HG03175 (cell line): ENCODE measurements around the gene CHST6.
"Not testable (repeated sequence)": the region's sequence is repeated elsewhere in the genome, so short reads cannot be mapped to it uniquely, and the experiment has no call there.

Experiments used
- ATAC-seq: cut with Tn5 transposase; IDR thresholded peaks from one replicate; pipeline ENCODE4 v1.9.1; 2021; ENCODE audit warnings: mild to moderate bottlenecking, moderate library complexity; ENCODE audit not compliant: unreplicated experiment

Gene CHST6

GRCh38 chr16:75477680-75478473, 17.4 kb downstream of the CHST6 start:
- ATAC-seq = no peak

- no peak for ATAC-seq
Measured at GRCh38 chr16:75476817-75477216, 18.4 kb downstream of the CHST6 start.

- ATAC-seq = no peak
Measured at GRCh38 chr16:75475420-75475847, 19.8 kb downstream of the CHST6 start.

DNA sequence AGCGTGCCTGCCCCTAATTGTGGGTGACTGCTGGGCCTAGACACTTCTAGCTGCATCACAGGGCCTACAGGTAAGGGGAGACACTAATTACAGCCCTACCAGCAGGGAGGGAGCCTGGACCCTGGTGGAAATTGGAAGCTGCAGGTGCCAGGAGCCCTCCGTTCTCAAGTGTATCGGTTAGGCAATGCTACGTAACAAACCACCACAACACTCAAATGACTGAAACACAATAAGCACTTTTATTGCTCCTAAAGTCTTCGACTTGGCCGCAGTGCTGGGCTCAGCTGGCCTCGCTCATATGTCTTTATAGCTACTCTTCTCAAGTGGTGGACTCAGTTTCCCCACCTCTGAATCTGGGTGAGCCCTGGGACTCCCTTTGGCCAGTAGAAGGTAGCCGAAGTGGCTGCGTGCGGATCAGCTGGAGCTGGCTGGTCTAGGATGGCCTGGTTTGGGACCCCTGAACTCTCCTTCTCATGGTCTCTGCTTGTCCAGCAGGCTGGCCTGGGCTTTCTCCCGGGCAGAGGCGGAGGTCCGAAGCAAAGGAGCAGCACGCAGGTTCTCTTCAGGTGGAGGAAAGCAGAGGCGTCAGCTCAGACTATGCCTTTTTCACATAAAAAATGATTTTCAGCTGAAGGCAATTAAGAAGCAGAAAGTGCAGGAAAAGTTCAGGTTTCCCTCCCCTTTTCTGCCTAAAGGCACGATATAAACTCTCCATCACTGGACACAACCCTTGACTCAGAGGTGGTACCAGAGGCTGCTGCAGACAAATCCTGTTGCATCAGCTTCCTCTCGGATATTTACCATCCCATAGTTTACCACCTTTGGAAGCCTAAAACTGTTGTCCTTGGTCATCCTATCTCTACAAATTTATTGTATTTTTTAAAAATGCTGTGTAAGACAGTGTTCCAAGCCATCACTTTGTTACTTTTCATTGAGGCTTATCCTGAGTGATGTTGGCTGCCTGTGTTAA, 22.0 kb downstream of the CHST6 start:
- ATAC-seq = no peak

DNA sequence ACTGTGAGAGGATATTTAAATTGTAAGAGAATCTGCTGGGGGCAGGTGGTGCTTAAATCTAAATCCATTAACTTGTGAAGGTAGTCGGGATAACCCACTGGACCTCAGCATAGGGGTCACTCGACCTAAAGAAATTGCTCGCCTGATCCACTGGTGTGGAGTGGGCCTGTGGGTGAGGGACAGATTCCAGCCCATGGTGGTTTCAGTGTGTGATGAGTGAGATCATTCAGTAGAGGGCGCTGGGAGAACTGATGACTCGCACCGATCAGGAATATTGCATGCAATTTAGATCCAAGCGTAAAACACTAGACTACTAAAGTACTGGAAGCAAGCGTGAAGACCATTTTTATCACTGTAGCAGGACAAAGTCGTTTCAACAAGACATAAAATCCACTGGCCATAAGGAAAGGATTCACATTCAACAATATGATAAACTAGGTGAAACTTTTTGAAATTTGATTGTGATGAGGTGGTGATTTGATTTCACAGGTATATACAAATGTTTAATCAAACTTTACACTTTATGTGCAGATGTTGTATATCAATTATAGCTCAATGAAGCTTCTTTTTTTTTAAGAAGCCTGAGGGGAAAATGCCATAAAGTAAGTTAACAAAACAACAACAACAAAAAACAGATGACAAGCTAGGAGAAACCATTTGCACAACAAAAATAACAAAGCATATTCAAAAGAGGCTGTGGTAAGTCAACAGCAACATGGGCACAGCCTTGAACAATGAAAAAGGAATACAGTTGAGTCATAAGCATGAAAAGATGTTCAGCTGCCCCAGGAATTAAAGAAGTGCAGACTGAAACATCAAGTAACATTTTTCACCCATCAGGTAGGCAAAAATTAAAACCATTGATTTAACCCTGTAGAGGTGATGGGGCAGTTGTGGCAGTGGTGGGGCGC, 23.3 kb downstream of the CHST6 start:
- ATAC-seq = peak; percentile 79

GRCh38 chr16:75466760-75467159, 28.5 kb downstream of the CHST6 start:
- no peak for ATAC-seq

DNA sequence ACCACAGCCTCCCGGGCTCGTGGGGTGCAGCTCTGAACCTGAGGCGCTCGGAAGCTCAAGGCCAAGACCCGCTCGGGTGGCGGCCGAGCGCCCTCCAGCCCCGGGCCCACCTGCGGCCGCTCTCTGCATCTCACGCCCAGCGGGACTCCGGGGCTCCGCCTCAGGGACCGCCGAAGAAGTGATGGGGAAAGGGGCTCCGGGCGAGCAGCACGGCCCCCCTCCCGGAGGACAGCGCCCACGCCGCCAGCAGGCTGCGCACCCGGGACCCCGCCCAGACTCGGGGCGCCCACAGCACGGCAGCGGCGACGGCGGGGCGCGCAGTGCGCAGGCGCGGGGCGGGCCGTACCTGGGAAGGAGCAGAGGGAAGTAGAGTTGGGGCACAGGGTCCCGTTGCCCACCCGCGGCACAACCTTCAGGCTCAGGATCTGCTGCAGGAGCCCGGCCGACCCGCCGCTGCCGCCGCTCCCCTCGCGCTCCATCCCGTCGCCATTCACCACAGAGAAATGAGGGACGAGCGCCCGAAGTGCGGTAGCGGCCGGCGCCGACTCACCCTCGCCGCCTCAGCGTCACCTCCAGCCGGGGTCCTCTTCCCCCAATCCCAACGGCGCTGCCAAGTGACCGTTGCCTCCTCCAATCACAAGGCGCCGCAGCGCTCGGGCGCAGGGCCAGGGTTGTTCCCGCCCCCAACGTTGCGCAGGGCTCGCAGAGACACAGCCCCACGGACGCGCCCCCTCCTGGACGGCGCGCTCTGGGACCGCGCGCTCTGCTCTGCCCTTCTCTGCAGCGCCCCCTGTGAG, 30.9 kb downstream of the CHST6 start, which contains the start of gene TMEM170A:
Gene TMEM170A, minus strand, starts transcription at position 568 of the 797 bp plus-strand sequence. Its CDS starts 89 bp downstream, at position 479.
- ATAC-seq = peak; percentile 91

DNA sequence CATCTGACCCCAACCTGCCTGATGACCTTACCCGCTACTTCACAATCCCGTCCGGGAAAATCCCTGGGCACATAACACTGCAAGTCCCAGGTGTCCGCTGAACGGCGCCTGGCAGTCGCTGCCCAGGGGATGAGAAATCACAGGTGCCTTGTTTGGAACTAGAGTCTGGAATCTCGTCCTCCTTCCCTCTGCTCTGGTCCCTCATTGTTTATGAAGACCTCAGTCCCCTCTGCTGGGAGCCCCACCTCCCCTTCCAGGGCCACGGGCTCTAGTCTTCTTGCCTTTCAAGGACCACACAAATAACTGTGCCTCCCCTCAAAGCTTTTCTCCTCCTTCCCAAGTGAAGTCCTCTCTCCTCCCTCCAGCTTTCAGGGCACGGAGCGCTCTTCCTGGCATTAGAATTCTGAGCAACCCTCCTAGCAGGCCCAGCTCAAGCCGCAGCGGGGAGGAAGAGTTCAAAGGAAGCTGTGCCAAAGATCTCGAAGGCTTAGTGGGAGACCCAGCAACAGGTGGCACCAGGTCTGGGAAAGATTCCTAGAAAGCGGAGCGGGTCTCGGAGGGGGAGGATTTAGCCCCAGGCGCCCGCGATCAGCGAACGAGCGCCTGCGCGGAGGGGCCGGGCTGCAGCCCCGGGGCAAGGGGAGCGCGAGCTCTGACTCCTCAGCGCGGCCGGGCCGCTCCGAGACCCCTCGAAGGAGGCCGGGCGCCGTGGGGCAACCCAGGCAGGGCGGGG, 31.7 kb downstream of the CHST6 start:
- peak; percentile 7 for ATAC-seq

DNA sequence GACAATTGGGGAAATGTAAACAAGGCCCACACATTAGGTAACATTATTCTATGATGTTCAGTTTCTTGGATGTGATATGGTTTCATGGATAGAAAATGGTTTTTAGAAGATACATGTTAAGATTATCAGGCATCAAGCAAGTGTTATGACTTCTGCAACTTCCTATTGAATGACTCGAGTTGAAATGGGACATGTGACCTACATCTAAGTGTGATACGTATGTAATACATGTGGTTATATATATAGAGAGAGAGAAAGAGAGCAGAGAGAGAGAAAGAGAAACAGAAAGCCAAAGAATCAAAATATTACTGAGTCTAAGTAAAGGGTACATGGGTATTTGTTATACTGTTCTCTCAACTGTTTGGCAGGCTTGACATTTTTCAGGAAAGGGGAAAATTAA, 32.4 kb downstream of the CHST6 start:
- ATAC-seq = peak; percentile 39

DNA sequence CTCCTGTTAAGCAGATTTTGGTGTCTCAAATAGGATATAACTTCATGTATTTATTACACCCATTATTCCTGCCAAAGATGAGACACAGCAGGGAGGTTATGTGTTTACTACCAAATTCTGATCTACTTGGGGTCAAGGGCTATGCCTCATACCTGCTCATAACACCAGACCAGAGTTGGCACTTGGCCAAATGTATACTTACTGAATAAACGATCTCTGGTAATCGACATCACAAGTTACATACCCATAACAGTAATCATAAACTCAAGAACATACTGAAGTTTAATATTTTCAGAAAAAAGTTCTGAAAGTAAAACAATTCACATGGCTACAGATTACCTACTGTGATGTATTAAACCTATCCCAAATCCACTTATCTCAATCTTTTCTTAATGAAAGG, 33.7 kb downstream of the CHST6 start:
- no peak for ATAC-seq

DNA sequence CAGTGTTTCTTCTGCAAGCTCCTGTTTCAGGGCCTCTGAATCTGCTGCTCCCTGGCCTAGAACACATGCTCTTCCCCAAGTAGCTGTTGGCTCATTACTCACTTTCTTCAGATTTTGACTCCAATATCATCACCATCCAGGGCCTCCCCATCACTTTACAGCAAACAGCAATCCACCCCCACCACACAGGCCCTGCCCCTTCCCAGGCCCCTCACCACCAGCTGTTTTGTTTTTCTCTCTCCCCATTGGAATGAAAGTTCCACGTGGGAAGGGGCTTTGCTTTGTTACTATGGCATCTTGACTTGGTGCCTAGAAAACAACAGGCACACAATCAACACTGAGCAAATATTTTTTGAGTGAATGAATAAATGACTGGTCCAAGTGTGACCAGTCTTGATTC, 34.8 kb downstream of the CHST6 start:
- ATAC-seq = no peak

DNA sequence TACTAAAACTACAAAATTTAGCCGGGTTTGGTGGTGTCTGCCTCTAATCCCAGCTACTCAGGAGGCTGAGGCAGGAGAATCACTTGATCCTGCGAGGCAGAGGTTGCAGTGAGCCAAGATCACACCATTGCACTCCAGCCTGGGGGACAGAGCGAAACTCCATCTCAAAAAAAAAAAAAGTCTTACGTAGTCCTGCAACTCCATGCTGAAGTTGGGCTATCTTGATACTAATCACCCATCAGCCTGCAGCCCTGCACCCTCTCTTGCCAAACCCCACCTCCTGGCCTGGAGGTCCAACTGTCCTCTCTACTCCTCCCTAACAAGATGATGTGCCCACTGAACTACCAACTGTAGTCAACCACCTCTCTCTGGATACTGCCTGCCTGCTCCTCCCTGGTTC, 35.5 kb downstream of the CHST6 start:
- no peak for ATAC-seq

- ATAC-seq = no peak
Measured at GRCh38 chr16:75458439-75458838, 36.8 kb downstream of the CHST6 start.

GRCh38 chr16:75458029-75458428, 37.2 kb downstream of the CHST6 start:
- no peak for ATAC-seq

GRCh38 chr16:75457485-75458021, 37.7 kb downstream of the CHST6 start:
- no peak for ATAC-seq

DNA sequence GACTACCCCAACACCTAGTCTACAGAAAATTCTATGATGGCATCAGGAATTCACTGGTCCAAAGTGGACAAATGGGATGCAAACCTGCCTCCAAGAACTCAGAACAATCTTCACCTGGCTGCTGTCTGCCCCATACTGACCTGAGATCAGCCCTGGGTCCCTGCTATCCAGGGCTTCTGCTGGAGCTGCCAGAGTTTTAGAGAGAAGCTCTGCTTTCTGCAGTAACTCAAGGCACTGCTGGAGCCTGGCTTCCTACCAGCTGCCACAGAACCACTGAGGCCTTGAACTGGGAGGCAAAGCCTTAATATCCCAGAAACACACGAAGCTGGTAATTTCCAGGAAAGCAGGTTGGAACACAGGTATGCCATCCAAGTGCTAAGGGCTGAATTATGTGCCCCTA, 38.3 kb downstream of the CHST6 start:
- ATAC-seq = no peak

DNA sequence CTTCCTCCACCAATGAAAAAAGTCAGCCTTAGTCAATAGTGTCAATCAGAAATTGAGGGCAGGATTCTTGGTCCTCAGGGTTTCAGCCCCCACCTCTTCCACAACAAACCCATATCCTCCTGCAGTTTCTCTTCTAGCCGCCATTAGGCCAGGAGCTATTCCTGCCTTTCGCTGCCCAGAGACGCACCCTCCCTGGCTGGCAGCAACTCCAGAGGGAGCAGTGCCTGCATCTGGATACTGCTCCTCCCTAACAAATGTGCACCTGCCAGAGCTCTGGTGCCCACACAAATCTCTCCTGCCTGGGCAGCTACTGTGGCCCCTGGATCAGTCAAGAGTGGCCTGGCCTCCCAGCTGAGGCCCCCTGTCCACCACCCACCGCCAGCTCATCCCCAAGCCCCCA, 38.8 kb downstream of the CHST6 start:
- not testable (repeated sequence) for ATAC-seq

GRCh38 chr16:75455677-75456076, 39.6 kb downstream of the CHST6 start:
- ATAC-seq = no peak
